WI38 (cell line): Measurements from ENCODE around the gene CADM2.

Experiments used
- H3K4me3 ChIP-seq: 2 replicates; pipeline ENCODE4 v1.5.1; 2011; ENCODE audit warnings: low read depth, mild to moderate bottlenecking, control low read depth, low read length
- TF ChIP-seq, protein P1 (sequence below): IDR thresholded peaks from 2 replicates; pipeline ENCODE4 v1.5.1; 2012; ENCODE audit warnings: low read depth, mild to moderate bottlenecking, control low read depth, low read length

The CADM2 gene

DNA sequence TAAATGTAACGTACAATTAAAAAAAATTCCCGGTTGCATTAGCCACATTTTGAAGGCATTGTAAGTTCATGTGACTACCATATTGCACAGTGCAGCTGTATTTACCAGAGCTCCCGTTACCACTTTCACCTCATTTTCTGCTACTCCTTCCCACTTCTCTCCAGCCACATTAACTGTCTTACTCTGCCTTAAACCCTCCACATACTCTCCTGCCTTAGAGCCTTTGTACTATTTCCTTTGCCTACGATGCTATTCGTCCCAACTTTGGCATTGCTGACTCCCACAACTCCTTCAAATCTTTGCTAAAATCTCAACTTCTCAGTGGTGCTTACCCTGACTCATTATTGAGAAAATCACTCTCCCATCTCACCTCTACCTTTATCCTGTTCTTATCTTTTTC is 115.2 kb downstream of the CADM2 start:
- H3K4me3 ChIP-seq = no peak overlapping the region
- TF ChIP-seq, protein P1, sequence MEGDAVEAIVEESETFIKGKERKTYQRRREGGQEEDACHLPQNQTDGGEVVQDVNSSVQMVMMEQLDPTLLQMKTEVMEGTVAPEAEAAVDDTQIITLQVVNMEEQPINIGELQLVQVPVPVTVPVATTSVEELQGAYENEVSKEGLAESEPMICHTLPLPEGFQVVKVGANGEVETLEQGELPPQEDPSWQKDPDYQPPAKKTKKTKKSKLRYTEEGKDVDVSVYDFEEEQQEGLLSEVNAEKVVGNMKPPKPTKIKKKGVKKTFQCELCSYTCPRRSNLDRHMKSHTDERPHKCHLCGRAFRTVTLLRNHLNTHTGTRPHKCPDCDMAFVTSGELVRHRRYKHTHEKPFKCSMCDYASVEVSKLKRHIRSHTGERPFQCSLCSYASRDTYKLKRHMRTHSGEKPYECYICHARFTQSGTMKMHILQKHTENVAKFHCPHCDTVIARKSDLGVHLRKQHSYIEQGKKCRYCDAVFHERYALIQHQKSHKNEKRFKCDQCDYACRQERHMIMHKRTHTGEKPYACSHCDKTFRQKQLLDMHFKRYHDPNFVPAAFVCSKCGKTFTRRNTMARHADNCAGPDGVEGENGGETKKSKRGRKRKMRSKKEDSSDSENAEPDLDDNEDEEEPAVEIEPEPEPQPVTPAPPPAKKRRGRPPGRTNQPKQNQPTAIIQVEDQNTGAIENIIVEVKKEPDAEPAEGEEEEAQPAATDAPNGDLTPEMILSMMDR = no peak

DNA sequence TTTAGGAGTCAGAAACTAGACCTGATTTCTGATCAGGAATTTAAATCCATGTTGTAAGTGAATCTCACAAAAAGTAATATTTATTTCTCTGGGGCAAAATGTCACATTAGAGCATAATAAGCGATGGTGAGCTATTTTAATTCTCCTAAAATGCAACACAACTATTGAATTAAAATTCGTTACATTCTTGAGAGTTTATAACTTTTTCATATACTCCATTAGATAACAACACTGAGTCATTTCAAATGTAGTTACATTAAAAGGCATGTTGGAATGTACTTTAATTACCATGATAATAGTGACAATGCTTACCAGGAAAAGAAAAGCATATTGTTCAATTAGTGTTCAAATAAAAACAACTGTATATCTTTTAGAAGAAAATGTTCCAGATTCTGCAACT is 116.9 kb downstream of the CADM2 start:
- TF ChIP-seq, protein P1 = no peak

DNA sequence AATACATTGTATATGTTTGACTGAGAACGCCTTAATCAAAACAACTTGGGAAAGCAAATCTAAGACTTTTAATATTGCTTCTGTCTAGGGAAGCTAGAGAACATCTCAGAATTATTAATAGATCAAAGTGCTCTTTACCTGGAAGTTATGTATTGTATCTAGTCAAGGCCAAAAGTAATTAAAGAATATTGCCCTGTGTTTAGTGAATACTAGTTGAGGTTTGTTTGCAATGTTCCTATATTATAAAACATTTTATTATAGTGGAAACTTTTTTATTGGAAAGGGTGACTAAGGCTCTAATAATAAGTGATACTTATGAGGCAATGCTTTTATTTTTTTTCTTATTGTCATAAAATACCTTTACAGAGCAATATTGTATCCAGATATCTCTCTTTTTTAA is 118.2 kb downstream of the CADM2 start:
- TF ChIP-seq, protein P1 = no peak

More for the DNA sequence above, 116.9 kb downstream of the CADM2 start:
- no peak overlapping the region for H3K4me3 ChIP-seq

DNA sequence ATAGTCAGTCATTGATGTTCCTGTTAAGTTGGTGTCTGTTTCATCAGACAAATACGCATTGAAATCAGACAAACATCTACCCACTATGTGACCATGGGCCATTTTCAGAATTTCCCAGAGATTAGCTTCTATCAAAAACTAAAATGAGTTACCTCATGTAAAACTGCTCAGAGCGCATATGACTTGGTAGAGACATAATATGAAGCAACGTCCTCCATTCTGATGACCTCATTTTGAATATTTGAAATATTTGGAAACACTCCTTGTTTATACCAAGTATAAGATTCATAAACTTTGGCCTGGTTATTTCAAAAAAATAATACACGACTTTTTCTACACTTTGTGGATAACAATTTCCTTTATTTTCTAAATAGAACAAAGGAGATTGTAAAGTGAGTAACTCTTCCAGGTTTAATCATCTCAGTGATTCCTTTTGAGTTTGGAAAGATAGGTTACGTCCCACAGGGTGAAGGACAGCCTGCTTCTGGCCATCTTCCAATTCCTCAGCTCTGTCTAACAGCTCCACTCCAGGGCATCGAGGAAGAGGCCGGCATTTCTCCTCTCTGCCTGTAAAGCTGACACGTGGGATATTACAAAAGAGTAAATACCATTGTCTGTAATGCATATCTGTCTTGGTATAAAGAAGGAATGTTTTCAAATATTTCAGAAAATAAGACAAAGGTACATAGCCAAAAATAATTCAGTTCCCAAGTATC is 122.6 kb downstream of the CADM2 start:
- TF ChIP-seq, protein P1 = no peak
- H3K4me3 ChIP-seq = no peak overlapping the region

More for the DNA sequence above, 118.2 kb downstream of the CADM2 start:
- no peak overlapping the region for H3K4me3 ChIP-seq

DNA sequence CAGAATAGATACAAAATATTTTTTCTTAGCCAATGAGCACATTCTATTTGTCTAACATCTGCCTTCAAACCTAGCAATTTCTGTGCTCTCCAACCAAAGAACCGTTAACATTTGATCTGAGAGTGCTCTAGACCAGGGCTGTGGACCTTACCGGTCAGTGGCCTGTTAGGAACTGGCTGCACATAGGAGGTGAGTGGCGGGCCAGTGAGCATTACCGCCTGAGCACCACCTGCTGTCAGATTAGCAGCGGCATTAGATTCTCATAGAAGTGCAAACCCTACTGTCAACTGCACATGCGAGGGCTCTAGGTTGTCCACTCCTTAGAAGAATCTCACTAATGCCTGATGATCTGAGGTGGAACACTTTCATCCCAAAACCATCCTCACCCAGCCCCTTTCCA is 131.7 kb downstream of the CADM2 start:
- TF ChIP-seq, protein P1 = no peak
- H3K4me3 ChIP-seq = no peak overlapping the region

DNA sequence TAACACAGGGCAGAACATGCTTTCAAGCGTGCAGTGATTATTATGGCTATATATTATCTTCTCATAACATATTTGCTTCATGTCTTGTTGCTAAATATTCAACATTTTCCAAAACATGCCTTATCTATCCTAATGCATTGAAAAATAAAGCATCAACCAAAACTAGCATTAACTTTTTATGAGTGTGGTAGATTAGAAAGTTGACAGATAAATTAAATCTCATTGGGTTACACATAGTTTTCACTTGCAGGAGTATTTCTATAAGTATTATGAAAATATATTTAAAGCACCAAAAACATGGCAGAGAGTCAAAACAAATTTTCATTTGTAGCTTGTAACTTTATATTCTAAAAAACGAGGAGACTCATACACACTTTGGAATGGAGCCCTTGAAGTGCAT is 141.5 kb downstream of the CADM2 start:
- no peak overlapping the region for H3K4me3 ChIP-seq
- TF ChIP-seq, protein P1 = no peak

DNA sequence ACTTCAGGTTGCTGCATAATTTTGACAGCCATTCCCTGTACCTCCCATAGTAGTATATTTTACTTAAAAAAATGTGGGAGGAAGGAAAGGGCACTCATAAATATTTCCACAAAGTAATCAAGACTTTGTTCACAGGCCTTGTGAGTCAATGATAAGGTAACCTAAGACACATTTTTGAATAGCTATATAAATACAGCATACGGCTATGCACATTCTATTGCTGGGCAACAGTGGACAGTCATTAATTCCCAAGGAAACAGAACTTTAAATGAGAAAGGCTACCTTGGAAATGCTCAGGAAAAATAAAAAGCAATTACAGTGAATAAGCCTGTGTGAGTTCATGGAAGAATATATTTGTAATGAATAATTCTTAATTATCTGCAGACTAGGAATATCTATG is 144.0 kb downstream of the CADM2 start:
- TF ChIP-seq, protein P1 = no peak
- no peak overlapping the region for H3K4me3 ChIP-seq
